KMS-11 (cell line): ENCODE measurements around the gene NPPC.

Source experiments
- H2AFZ ChIP-seq: fragments of 200-600 bp; sonication (generic); 2 replicates; pipeline ENCODE4 v1.6.1; 2016; ENCODE audit warnings: antibody characterized with exemption, mixed run types, low read depth
- H3K27ac ChIP-seq: fragments of 200-600 bp; sonication (generic); 2 replicates; pipeline ENCODE4 v1.6.1; 2016; ENCODE audit warnings: mild to moderate bottlenecking, mixed run types
- H3K27me3 ChIP-seq: fragments of 200-600 bp; sonication (generic); 2 replicates; pipeline ENCODE4 v1.6.1; 2017; ENCODE audit warnings: mild to moderate bottlenecking, low read depth, mixed run types, moderate library complexity; ENCODE audit not compliant: insufficient read depth
- H3K36me3 ChIP-seq: fragments of 200-600 bp; sonication (generic); 2 replicates; pipeline ENCODE4 v1.6.1; 2017; ENCODE audit warnings: mild to moderate bottlenecking, mixed run types; ENCODE audit not compliant: insufficient read depth
- H3K4me1 ChIP-seq: fragments of 200-600 bp; sonication (generic); 2 replicates; pipeline ENCODE4 v1.6.1; 2016; ENCODE audit warnings: mild to moderate bottlenecking, low read depth, mixed run types; ENCODE audit not compliant: poor library complexity, severe bottlenecking
- H3K4me2 ChIP-seq: fragments of 200-600 bp; sonication (generic); 2 replicates; pipeline ENCODE4 v1.7.0; 2016; ENCODE audit warnings: mild to moderate bottlenecking, mixed run types
- H3K4me3 ChIP-seq: fragments of 200-600 bp; sonication (generic); IDR thresholded peaks from 2 replicates; pipeline ENCODE4 v1.6.1; 2017; ENCODE audit warnings: low read depth, low read length, mixed read lengths; ENCODE audit not compliant: insufficient read depth
- H3K79me2 ChIP-seq: fragments of 200-600 bp; sonication (generic); 2 replicates; pipeline ENCODE4 v1.6.1; 2016; ENCODE audit warnings: low read depth, mixed run types; ENCODE audit not compliant: insufficient read depth
- H3K9ac ChIP-seq: fragments of 200-600 bp; sonication (generic); 2 replicates; pipeline ENCODE4 v1.6.1; 2016; ENCODE audit warnings: mild to moderate bottlenecking, mixed run types
- H4K20me1 ChIP-seq: fragments of 200-600 bp; sonication (generic); 2 replicates; pipeline ENCODE4 v1.6.1; 2016; ENCODE audit warnings: mild to moderate bottlenecking, mixed run types; ENCODE audit not compliant: insufficient read depth
- CTCF ChIP-seq: fragments of 200-600 bp; sonication (generic); conservative IDR thresholded peaks from 2 replicates; pipeline ENCODE4 v1.6.1; 2017; ENCODE audit warnings: low read depth, mild to moderate bottlenecking, antibody characterized with exemption, low read length, moderate library complexity, mixed read lengths

Gene NPPC

DNA sequence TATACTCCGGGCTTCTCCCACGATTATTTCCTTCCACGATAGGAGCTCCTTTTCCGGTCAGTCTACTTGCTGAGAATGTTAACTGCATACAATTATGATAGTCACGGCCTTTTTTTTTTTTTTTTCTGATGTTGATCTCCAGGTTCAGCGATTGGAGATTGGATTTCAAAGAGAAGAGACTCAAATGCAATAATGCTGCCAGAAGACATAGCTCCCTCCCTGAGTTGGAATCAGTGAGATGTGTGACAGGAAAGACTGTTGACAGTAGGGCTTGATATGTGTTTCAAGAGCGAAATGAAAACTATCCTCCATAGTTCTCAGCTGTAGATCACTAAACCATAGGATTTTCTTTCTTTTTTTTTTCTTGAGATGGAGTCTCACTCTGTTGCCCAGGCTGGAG is 47.0 kb downstream of the NPPC start:
- no peak overlapping the region for H3K4me2 ChIP-seq
- no peaks in the 10 kb centered on the region for H3K27me3 ChIP-seq
- H3K9ac ChIP-seq = no peak overlapping the region
- no peak for TF ChIP-seq CTCF
- no peak overlapping the region for H2AFZ ChIP-seq
- H3K36me3 ChIP-seq = no peaks in the 10 kb centered on the region
- no peak overlapping the region for H3K4me3 ChIP-seq
- no peaks in the 10 kb centered on the region for H4K20me1 ChIP-seq
- no peaks in the 10 kb centered on the region for H3K79me2 ChIP-seq
- H3K4me1 ChIP-seq = no peaks in the 10 kb centered on the region
- no peak overlapping the region for H3K27ac ChIP-seq

DNA sequence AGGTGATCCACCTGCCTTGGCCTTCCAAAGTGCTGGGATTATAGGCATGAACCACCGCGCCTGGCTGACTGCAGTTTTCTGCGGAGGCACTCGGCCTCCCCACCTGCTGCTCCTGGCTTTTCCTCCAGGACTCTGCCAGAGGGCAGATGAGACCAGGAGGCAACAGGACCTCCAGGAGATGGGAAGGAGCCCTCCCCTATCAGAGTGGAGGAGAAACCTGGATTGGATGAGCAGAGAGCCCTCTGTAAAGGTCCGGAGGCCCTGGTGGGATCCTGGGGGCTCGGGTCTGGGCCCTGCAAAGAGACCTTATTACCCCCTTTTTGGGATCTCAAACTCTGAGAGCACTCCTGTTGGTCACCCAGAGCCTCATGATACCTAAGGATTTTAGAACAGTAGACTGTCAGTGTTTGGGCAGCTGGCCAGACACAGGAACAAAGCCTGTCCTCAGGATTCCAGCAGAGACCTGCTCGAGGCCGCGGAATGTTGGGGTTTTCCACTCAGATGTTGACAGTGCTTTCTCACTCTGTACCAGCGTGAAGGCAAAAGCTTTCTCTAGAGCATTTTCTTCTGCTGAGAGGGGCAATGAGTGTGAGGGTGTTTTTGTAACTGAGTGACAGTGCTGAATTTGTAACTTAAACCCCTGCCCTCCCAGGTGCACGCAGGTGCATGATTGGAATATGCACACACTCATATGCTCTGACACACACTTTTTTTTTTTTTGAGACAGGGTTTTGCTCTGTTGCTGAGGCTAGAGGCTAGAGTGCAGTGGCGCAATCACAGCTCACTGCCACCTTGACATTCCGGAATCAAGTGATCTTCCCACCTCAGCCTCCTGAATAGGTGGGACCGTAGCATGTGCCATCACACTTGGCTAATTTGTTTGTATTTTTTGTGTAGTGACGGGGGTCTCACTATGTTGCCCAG is 48.4 kb downstream of the NPPC start:
- no peaks in the 10 kb centered on the region for H3K4me1 ChIP-seq
- no peak overlapping the region for H3K27ac ChIP-seq
- H3K9ac ChIP-seq = no peak overlapping the region
- no peak overlapping the region for H3K4me2 ChIP-seq
- no peak overlapping the region for H2AFZ ChIP-seq
- no peaks in the 10 kb centered on the region for H3K27me3 ChIP-seq
- no peaks in the 10 kb centered on the region for H4K20me1 ChIP-seq
- no peaks in the 10 kb centered on the region for H3K36me3 ChIP-seq
- no peaks in the 10 kb centered on the region for H3K79me2 ChIP-seq
- no peak for TF ChIP-seq CTCF
- H3K4me3 ChIP-seq = no peak overlapping the region

- H3K27me3 ChIP-seq = no peaks in the 10 kb centered on the region
- no peak for TF ChIP-seq CTCF
Measured at GRCh38 chr2:231874944-231875343, 51.3 kb downstream of the NPPC start.

More at GRCh38 chr2:231874944-231875343, 51.3 kb downstream of the NPPC start:
- Histone ChIP-seq H3K4me2 (no peak overlapping the region), H3K79me2 (no peaks in the 10 kb centered on the region), H3K9ac (no peak overlapping the region), H2AFZ (no peak overlapping the region), H3K27ac (no peak overlapping the region), H3K36me3 (no peaks in the 10 kb centered on the region), H3K4me1 (no peaks in the 10 kb centered on the region), H4K20me1 (no peaks in the 10 kb centered on the region), H3K4me3 (no peak overlapping the region)
